HG02678 (cell line): Measurements from ENCODE around the gene CRIM1.

Experiments
- ATAC-seq: cut with Tn5 transposase; IDR thresholded peaks from one replicate; pipeline ENCODE4 v1.9.1; 2021; ENCODE audit warnings: mild to moderate bottlenecking, moderate library complexity; ENCODE audit not compliant: unreplicated experiment

CRIM1 gene

DNA sequence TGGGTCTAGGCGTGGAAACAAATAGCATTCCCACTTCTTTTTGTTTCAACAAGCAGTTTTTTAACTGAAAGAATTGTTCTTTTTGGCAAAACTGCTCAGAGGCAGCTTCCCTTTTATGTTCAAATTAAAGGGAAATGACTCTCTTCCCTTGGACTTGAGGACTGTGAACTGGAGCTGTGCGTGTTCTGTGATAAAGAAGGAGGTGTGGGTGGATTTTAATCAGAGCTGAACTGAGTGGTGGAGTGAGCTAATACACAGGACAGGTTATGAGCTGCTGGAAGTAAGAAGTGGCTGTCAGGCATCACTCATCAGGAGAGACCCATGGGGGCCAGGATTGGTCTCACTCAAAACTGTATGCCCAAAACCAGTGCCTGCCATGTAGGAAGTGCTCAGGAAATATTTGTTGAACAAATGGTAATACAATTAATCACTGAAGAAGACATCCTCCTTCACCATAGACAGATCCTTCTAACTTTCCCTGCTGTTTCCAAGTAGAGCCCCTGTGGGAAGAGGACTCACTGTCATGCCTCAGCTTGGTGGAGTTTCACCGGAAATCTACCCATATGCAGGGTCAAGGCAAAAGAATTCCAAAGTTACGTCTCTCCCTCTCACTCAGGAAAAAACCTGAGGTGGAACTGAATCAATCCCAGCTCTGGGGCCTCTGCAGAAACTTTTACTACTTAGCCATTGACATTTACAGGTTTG is 186.5 kb downstream of the CRIM1 start:
- ATAC-seq = no peak

DNA sequence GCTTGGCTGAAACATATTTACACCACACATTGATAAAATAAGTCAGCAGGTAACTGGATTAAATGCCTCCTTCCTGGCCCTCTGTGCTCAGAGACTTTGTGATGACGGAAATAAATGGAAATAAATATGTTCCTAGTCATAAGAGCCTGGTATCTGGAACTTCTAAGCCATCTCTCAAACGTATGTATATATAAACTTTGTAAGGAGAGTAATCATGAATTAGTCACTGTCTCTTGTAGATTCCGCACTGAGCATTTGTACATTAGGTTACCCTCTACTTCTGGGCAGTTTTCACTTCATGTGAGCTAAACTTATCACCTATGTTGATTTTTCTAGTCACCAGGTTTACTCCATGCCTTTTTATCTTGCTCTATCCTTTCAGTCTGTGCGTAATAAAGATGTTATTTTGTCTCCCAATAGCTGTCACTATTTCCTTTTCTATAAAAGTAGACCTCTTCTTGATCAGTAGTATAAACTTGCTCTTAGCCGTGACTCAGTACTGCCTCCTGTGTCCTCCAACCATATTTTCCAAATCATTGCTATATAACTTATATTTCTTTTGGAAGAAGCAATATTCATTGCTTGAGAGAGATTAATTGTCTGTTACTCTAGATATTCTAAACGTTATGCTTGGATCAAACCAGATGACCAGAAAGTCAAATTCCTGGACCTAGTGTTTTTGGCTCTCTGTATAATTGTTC is 189.2 kb downstream of the CRIM1 start:
- no peak for ATAC-seq

DNA sequence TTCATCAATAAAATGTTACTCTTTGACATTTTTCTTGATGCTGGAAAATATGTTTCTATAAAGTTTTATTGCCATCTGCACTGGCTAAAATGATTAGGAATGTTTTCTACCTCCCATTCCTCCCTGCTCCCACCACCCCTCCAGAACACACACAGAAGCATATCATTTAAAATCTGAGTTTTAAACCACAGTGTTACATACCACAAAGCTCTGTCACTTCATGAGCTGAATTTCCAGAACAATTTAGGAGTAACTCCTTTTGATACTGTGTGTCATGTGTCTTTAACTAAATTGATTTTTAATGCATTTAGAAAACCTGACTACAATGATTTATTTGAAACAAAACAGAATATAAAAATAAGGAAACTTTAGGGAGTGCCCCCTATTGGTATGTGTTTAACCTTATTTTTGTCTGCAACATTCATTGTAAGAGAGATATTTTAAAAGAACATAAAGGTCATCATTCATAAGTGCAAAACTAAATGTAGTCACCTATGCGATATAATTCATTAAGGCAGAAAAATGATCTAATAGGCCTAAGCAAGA is 190.4 kb downstream of the CRIM1 start:
- ATAC-seq = no peak

DNA sequence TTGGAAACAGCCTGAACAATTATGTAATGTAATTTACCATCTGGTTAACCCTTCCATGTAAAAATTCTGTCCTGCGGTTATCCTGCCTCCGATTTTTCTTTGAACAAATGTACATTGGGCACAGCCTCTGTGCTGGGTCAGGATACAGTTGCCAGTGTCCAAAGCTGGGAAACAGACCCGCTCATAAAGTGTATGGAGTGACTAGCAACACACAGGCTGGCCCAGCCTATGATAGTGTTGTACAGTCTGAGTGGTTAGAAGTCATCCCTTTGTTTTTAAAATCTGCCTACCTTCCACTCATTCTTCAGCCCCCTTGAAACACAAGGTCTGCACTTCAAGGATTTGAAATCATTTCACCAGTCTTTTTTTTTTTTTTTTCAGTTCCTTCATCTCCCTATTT is 192.3 kb downstream of the CRIM1 start:
- no peak for ATAC-seq

DNA sequence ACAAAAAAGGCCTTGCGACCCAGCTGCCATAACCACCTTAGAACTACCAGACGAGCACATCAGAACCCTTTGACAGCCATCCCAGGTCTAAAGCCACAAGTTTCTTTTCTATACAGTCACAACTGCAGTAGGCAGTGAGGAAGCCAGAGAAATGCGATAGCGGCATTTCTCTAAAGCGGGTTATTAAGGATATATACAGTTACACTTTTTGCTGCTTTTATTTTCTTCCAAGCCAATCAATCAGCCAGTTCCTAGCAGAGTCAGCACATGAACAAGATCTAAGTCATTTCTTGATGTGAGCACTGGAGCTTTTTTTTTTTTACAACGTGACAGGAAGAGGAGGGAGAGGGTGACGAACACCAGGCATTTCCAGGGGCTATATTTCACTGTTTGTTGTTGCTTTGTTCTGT is 193.6 kb downstream of the CRIM1 start:
- ATAC-seq = no peak

DNA sequence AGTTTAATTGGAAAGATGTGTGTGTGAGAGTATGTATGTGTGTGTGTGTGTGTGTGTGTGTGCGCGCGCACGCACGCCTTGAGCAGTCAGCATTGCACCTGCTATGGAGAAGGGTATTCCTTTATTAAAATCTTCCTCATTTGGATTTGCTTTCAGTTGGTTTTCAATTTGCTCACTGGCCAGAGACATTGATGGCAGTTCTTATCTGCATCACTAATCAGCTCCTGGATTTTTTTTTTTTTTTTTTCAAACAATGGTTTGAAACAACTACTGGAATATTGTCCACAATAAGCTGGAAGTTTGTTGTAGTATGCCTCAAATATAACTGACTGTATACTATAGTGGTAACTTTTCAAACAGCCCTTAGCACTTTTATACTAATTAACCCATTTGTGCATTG is 194.4 kb downstream of the CRIM1 start:
- ATAC-seq = no peak

DNA sequence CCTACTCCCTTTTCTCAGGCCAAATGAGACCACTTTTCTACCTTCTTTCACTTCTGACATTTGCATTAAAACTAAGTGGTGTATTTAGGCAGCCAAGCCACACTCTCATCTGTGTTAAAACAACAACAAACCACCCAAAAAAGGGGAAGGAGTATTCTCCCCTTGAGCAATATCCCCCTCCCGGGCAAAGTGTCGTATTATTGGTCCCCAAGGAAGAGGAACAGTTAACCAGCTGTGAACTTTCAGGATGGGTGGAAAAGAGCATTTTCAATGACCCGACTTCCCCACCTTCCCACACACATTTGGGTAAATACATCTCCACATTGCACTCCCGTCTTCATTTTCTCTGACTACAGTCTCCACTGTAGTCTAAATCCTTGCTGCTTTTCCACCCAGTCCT is 198.1 kb downstream of the CRIM1 start:
- ATAC-seq = no peak

DNA sequence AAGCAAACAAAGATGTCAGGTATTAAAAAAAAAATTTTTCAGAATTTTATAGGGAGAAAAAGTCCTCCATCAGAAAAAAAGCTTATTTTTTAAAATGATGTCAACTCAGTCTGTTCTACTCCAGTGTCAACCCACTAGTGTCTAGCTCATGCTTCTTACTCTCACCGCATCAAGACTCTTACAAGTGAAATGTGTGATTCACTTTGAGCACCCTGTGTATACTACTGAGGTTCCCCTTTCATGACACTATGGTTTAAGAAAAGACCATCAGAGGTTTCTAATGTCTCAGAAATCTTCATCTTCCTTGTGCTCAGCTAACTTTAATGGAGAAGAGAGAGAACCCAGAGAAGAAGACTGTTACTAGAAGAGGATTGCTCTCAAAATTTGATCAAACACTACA is 199.0 kb downstream of the CRIM1 start:
- no peak for ATAC-seq

DNA sequence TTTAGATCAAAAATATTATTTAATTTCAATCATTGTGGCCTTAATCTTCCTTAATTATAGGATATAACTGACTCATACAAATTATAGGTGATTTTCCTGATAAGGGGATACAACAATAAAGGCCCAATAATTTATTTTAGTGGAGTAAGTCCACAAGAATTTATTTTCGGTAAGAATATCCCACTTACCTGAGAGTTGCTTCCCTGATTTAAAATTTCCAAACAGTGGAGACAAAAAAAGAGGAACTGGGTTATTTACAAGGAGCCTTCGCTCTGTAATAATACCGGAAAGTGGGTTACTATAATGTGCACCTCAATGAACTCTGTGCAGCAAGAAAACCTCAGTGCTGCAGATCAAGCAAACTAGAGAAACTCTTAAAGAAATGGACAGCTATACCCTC is 200.2 kb downstream of the CRIM1 start:
- no peak for ATAC-seq

DNA sequence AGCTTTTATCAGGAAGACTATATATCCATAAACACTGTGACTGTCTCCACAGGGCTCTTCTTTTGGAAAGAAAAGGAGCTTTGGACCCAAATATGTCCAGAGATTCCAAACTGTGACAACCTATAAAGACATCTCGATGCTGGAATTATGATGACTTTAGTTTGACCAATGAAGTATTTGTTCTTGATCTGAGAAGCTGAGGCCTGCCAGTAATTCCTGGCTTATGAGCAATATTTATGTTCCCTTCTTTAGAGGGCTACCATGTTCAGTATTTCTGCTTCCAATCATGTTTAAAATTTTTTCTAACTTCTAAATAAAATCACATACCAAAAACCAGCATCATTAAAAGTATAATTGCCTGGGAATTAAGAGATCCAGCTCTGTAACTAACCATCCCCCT is 201.3 kb downstream of the CRIM1 start:
- no peak for ATAC-seq

DNA sequence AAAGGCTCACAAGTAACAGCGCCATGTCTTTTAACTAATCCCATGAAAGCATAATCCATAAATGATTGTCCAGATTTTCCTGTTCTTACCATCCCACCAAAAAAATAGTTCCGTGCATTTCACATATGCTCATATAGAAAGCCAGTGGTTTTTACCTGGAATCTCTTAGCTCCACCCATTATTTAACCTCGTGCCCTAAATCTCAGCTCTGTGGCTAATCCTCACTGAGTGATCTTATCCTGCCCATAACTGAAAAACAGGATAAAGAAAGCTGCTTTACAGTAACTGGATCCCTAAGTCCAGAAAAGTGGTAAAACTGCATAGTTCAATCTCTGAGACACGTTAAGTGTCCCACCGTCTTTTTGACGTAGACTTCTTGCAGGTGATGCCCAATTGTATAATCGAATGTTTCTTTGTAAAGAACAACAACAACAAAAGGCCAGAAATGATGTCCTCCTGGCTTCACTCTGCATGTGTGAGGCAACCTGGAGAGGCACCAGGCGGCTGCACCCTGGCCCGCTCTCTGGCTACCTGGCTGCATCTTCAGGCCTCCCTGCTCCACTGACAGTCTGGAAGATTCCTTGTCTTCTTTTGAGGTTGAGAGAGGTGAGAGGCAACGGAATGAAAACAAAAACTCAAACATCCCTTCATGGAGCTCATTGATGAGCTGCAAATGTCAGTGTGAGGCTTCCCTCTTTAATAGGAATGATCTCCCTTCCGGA is 203.8 kb downstream of the CRIM1 start:
- no peak for ATAC-seq

DNA sequence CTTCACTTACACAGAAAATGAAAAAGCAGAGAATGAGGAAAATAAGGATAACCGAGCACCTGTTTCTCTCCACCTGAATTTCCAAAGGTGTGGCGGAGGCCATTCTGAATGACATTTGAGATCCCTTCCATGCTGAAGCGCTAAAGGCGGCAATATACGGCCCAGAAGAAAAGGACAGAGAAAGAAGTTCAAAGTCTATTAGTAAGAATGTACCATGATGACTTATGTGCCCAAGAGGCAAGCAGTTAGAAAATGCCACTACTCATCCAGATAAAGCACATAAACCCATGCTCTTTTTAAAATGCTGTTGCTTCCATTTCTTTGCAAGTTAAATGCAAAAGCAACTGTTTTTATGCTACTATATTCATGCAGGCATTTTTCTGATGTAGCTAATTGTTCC is 205.1 kb downstream of the CRIM1 start:
- ATAC-seq = no peak

DNA sequence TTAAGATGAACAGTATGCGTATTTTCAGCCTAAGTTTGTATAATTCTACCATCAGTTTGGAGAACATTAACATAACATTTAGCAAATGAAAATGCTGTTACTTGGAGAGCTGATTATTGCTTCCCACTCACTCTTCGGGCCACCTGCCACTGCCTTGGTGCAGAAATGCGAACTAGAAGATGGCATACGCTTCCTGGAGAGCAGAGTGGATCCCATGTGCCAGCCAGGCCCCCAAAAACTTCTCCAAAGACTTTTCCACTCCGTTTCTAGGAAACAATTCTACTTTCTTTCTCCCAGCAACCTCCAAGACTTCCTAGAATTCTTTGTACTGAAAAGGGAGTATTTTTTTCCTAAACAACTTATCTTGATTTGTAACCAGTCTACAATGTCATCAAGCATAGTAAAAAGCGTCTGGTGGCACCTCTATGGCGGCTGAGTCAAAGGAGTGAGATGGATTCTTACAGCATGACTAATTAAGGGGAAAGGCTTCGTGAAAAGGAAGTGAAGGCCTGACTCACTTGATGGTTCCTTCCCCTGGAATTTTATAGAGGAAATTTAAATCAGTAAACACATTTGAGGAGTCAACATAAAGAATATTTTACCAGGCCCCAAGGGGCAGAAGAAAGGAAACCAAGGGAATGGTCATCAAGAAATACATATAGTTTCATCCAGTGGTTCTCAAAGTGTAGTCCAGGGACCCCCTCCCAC is 205.8 kb downstream of the CRIM1 start:
- ATAC-seq = no peak

DNA sequence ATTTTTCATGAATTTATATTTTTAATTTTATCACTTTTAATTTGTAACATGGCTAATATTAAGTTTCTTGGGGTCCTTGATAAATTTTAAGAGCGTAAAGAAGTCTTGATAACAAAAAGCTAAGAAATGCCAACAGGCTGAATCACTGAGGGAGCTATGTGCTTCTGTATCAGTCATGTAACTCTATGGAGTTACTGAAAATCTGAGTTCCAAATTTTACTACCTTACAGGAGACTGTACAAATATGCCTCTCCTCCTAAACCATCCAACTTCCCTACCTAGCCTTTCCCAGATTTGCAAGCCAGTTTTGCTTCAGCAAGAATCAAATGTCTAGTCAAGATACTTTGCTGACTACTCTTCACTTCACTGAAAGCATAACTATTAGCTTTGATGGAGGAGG is 206.7 kb downstream of the CRIM1 start:
- ATAC-seq = no peak

DNA sequence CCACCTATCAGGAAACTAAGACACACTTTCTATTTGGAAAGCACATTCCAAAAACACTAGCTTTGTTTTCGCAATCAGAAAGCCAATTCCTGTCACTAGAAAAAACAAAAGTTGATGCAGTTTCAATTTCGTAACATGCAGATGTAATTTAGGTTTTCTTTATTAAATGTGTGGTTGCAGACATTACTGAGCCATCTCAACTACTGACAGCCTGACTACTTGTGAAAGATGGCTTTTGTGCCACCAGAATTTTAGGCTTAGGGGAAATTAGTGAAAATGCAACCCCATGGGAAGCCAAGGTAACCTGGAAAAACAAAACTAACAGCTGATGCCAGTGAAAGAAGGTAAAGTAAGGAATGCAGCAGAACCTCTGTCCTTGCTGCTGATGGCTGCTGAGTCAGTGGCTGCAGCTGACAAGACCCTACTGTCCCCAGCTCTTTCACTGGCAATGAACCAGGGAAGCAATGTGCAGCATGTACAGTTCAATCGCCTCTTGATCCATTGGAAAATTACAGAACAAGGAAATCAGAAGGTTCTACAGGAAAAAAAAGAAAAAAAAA is 207.5 kb downstream of the CRIM1 start:
- ATAC-seq = no peak

DNA sequence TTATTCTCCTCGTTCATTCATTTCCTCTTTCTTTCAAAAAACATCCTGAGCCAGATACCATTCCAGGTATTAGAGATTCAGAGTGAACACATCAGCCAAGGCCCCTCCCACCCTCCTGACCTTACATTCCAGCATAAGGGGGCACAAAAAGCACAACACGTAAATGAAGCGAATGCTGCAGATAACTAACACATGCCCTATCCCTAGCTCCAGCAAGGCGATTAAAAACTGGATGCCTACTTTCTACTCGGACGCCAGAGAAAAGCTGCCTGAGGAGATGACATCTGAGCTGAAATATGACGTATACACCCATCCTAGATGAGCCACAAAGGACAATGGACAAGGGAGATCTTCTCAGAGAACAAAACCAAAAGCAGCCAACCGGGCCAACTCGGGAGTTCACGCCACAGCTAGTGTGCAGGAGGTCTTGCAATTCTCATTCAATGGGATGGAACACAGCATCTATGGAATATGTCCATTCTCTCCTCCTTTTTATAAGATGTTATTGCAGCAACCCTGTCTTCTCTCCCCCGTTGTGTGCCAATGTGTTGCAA is 208.9 kb downstream of the CRIM1 start:
- no peak for ATAC-seq

DNA sequence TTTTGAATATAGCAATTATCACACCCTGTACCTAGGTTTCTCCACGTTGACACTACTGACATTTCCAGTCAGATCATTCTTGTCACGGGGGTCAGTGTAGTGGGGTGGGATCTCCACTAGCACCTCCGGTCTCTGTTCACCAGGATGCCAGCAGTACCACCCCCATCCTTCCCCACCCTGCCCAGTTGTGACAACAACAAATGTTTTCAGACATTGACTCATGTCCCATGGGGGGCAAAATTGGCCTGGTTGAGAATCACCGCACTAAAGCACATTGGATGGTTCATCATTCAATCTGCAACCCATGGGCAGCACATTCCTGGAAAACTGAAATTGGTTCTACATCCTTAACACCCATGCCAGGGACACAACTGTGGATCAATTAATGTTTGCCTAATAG is 210.1 kb downstream of the CRIM1 start:
- no peak for ATAC-seq

DNA sequence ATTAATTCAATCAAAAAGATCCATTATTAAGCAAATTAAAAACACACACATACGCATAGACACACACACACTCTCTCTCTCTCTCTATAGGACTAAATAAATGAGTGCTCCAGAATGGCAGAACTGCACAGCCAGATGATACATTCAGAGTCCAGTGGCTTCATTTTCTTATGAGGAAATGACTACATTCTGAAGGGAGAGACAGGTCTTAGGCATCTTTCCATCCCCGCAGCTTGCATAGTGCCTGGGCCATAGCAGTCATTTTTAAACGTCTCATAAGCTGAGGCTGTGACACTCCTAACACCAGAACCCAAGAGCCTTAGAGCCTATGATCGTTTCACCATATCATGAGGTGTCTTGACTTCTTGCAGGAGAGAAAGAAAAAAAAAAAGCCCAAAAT is 211.3 kb downstream of the CRIM1 start:
- ATAC-seq = no peak

DNA sequence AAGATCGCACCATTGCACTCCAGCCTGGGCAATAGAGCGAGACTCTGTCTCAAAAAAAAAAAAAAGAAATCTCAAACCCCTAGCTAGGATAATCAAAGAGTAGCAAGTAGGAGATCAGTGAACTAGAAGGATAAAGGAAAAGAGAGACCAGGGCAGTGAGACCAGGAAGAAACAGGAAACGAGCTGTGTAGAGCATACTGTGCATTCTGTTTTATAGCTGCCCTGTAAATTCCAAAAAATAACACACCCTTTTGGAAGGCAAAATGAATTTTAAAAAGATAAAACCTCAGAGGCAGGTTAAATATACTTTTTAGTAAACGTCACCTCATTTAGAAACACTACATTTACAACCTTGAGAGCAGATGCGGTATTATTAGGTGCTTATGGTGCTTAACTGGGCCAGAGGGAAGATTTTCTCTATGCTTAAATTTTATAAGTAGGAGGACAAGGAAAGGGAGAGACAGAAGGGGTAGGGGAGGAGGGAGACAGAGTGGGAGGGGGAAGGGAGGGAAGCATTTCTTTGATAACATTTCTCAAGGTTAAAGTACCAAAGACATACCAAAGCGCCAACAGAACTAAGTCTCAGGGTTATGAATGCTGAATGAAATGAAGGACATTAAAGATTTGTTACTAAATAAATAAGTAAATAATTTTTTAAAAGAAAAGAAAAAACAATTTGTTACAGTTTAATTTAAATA is 212.3 kb downstream of the CRIM1 start:
- ATAC-seq = no peak
